Nephron (organoid): ENCODE measurements around the gene SMIM11.

Experiments used
- H3K27ac Mint-ChIP-seq, 3 experiments: 2 replicates each; pipeline ENCODE4 v1.8.0; 2020; ENCODE audit warnings: mixed read lengths in 3 of 3, mild to moderate bottlenecking in 2 of 3, moderate library complexity in 1 of 3
- H3K27me3 Mint-ChIP-seq: 2 replicates; pipeline ENCODE4 v1.8.0; 2021; ENCODE audit warnings: low read depth, mild to moderate bottlenecking, moderate library complexity, mixed read lengths
- H3K36me3 Mint-ChIP-seq: 2 replicates; pipeline ENCODE4 v1.8.0; 2020; ENCODE audit warnings: low read depth, mixed read lengths
- H3K4me1 Mint-ChIP-seq: 2 replicates; pipeline ENCODE4 v1.8.0; 2020; ENCODE audit warnings: mixed read lengths
- H3K4me3 Mint-ChIP-seq, 3 experiments: 2 replicates each; pipeline ENCODE4 v1.8.0; 2020; ENCODE audit warnings: mild to moderate bottlenecking in 3 of 3, mixed read lengths in 3 of 3, moderate library complexity in 2 of 3
- H3K9me3 Mint-ChIP-seq: 2 replicates; pipeline ENCODE4 v1.8.0; 2020; ENCODE audit warnings: mixed read lengths
- CTCF ChIP-seq, 3 experiments: fragments of 200-600 bp; sonication (generic); IDR thresholded peaks; one replicate each; pipeline ENCODE4 v1.5.0; 2021; ENCODE audit warnings: antibody characterized with exemption in 3 of 3; ENCODE audit not compliant: unreplicated experiment in 3 of 3

The SMIM11 gene

GRCh38 chr21:34357889-34358288, 17.4 kb upstream of the SMIM11 start:
- peaks cover 6% of the 10 kb centered on the region for H3K9me3 Mint-ChIP-seq
- no peak overlapping the region for H3K27ac Mint-ChIP-seq
- no peaks in the 10 kb centered on the region for H3K4me1 Mint-ChIP-seq
- peaks cover 7% of the 10 kb centered on the region for H3K27me3 Mint-ChIP-seq
- no peaks in the 10 kb centered on the region for H3K36me3 Mint-ChIP-seq
- H3K4me3 Mint-ChIP-seq, result no peak overlapping the region
- TF ChIP-seq CTCF (IDR thresholded peaks at IDR 0.05; ENCODE audit: unreplicated experiment in 3 of 3), result no peak

- no peaks in the 10 kb centered on the region for H3K36me3 Mint-ChIP-seq
- no peak overlapping the region for H3K4me3 Mint-ChIP-seq
- H3K4me1 Mint-ChIP-seq, result no peaks in the 10 kb centered on the region
- no peak overlapping the region for H3K27ac Mint-ChIP-seq
- no peak for TF ChIP-seq CTCF (IDR thresholded peaks at IDR 0.05; ENCODE audit: unreplicated experiment in 3 of 3)
- peaks cover 6% of the 10 kb centered on the region for H3K9me3 Mint-ChIP-seq
- peaks cover 10% of the 10 kb centered on the region for H3K27me3 Mint-ChIP-seq
Measured at GRCh38 chr21:34358866-34359265, 16.4 kb upstream of the SMIM11 start.

- Mint-ChIP-seq H3K4me3 (no peak overlapping the region), H3K27me3 (peaks cover 10% of the 10 kb centered on the region), H3K4me1 (no peaks in the 10 kb centered on the region), H3K36me3 (no peaks in the 10 kb centered on the region), H3K9me3 (peaks cover 6% of the 10 kb centered on the region), H3K27ac (no peak overlapping the region)
- no peak for TF ChIP-seq CTCF (IDR thresholded peaks at IDR 0.05; ENCODE audit: unreplicated experiment in 3 of 3)
Measured at GRCh38 chr21:34360488-34361241, 14.6 kb upstream of the SMIM11 start.

- Mint-ChIP-seq H3K27ac (no peak overlapping the region), H3K4me3 (no peak overlapping the region), H3K4me1 (no peaks in the 10 kb centered on the region), H3K36me3 (no peaks in the 10 kb centered on the region), H3K27me3 (peaks cover 7% of the 10 kb centered on the region), H3K9me3 (peaks cover 3% of the 10 kb centered on the region)
- TF ChIP-seq CTCF (IDR thresholded peaks at IDR 0.05; ENCODE audit: unreplicated experiment in 3 of 3), result no peak
Measured at GRCh38 chr21:34362136-34362444, 13.2 kb upstream of the SMIM11 start.

GRCh38 chr21:34362670-34363069, 12.6 kb upstream of the SMIM11 start:
- no peak overlapping the region for H3K27ac Mint-ChIP-seq
- H3K4me1 Mint-ChIP-seq, result no peaks in the 10 kb centered on the region
- peaks cover 3% of the 10 kb centered on the region for H3K9me3 Mint-ChIP-seq
- no peak overlapping the region for H3K4me3 Mint-ChIP-seq
- no peak for TF ChIP-seq CTCF (IDR thresholded peaks at IDR 0.05; ENCODE audit: unreplicated experiment in 3 of 3)
- H3K36me3 Mint-ChIP-seq, result no peaks in the 10 kb centered on the region
- H3K27me3 Mint-ChIP-seq, result peaks cover 7% of the 10 kb centered on the region

GRCh38 chr21:34363733-34364132, 11.6 kb upstream of the SMIM11 start, which contains the start of gene KCNE2:
Gene KCNE2, plus strand, starts transcription at chr21:34364006. Its CDS starts 6,473 bp downstream, at chr21:34370479.
- TF ChIP-seq CTCF (IDR thresholded peaks at IDR 0.05; ENCODE audit: unreplicated experiment in 3 of 3), result no peak
- H3K27me3 Mint-ChIP-seq, result peaks cover 7% of the 10 kb centered on the region
- no peaks in the 10 kb centered on the region for H3K4me1 Mint-ChIP-seq
- no peak within 1 kb of the TSS for H3K4me3 Mint-ChIP-seq
- no peak within 1 kb of the TSS for H3K27ac Mint-ChIP-seq
- H3K9me3 Mint-ChIP-seq, result peaks cover 3% of the 10 kb centered on the region
- no peaks in the 10 kb centered on the region for H3K36me3 Mint-ChIP-seq
